T-helper 2 cell treated with Interferon-gamma antibody and Interleukin-4, amounts not matched to agents 5 μg/mL and 100 μg/mL, for 36 hours (primary cell): ENCODE results near the gene STOX1.
"Not testable (repeated sequence)": the region's sequence is repeated elsewhere in the genome, so short reads cannot be mapped to it uniquely, and the experiment has no call there.

ENCODE experiments used
- DNase-seq: peaks from one replicate; pipeline ENCODE4 v3.0.0; 2021; ENCODE audit warnings: low spot score
- H3K27ac Mint-ChIP-seq: one replicate; pipeline ENCODE4 v1.8.0; 2021; ENCODE audit warnings: mild to moderate bottlenecking, mixed read lengths
- H3K27me3 Mint-ChIP-seq: one replicate; pipeline ENCODE4 v1.8.0; 2021; ENCODE audit warnings: low read depth, mixed read lengths
- H3K36me3 Mint-ChIP-seq: one replicate; pipeline ENCODE4 v1.8.0; 2021; ENCODE audit warnings: low read depth, mixed read lengths
- H3K4me1 Mint-ChIP-seq: one replicate; pipeline ENCODE4 v1.8.0; 2021; ENCODE audit warnings: low read depth, mixed read lengths
- H3K4me3 Mint-ChIP-seq: one replicate; pipeline ENCODE4 v1.8.0; 2022; ENCODE audit warnings: mild to moderate bottlenecking, moderate library complexity, mixed read lengths
- H3K9me3 Mint-ChIP-seq: one replicate; pipeline ENCODE4 v1.8.0; 2021; ENCODE audit warnings: mixed read lengths

Gene STOX1

GRCh38 chr10:68932860-68933259, 105.5 kb downstream of the STOX1 start:
- not testable (repeated sequence) for H3K9me3 Mint-ChIP-seq, H3K27me3 Mint-ChIP-seq, H3K27ac Mint-ChIP-seq, H3K4me3 Mint-ChIP-seq, DNase-seq
- Mint-ChIP-seq H3K36me3 (peaks cover 44% of the 10 kb centered on the region), H3K4me1 (peaks cover 14% of the 10 kb centered on the region)

GRCh38 chr10:68934994-68935393, 107.7 kb downstream of the STOX1 start:
- DNase-seq: no peak
- Mint-ChIP-seq H3K27ac (no peak overlapping the region), H3K27me3 (no peaks in the 10 kb centered on the region), H3K4me3 (no peak overlapping the region), H3K36me3 (peaks cover 44% of the 10 kb centered on the region), H3K9me3 (no peaks in the 10 kb centered on the region), H3K4me1 (peaks cover 14% of the 10 kb centered on the region)

DNA sequence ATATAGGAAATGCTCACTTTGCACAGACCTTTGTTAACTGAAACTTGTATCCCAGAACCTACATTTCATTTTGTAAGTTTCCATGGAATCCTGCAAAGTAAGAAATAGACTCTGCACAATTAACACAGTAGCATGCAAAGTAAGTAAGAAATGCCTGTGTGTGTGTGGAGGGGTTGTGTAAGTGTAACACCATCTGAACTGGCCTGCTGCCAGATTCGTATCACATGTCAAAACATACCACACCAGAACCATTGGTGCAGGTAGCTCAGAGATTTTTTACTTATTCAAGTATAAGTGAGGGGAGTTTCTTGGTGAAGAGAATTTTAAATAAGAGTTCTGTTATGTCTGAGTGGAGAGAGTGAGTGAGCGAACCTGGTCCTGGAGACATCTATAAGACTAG, 110.8 kb downstream of the STOX1 start:
- Mint-ChIP-seq H3K27ac (no peak overlapping the region), H3K4me3 (no peak overlapping the region), H3K4me1 (peaks cover 12% of the 10 kb centered on the region), H3K9me3 (no peaks in the 10 kb centered on the region), H3K27me3 (no peaks in the 10 kb centered on the region), H3K36me3 (peaks cover 34% of the 10 kb centered on the region)
- no peak for DNase-seq

DNA sequence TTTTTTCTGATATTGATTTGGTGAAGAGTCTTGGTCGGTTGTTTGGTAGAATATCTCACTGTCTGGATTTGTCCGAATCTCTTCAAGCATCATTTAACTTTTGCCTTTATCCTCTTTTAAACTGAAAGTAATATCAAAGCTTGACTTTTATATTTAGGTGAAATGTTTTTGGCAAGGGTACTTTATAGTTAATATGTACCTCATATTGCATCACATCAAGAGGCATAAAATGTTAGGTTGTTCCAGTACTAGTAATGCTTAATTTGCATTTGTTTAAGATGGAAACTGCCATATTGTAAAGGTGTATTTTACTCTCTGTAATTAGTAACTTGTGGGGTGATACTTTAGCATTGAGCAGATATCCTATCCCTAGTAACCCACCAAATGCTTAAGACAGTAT, 111.6 kb downstream of the STOX1 start:
- no peaks in the 10 kb centered on the region for H3K9me3 Mint-ChIP-seq
- peaks cover 34% of the 10 kb centered on the region for H3K36me3 Mint-ChIP-seq
- peaks cover 12% of the 10 kb centered on the region for H3K4me1 Mint-ChIP-seq
- H3K27me3 Mint-ChIP-seq: no peaks in the 10 kb centered on the region
- H3K27ac Mint-ChIP-seq: no peak overlapping the region
- DNase-seq: no peak
- H3K4me3 Mint-ChIP-seq: no peak overlapping the region

- H3K36me3 Mint-ChIP-seq: peaks cover 32% of the 10 kb centered on the region
- not testable (repeated sequence) for H3K27me3 Mint-ChIP-seq, H3K4me3 Mint-ChIP-seq
Measured at GRCh38 chr10:68940917-68941316, 113.6 kb downstream of the STOX1 start.

More at GRCh38 chr10:68940917-68941316, 113.6 kb downstream of the STOX1 start:
- H3K9me3 Mint-ChIP-seq, DNase-seq, H3K4me1 Mint-ChIP-seq, H3K27ac Mint-ChIP-seq: not testable (repeated sequence)
